GM12891 (cell line): ENCODE results near the gene ABCB8.

Source experiments
- POLR2A ChIP-seq: IDR thresholded peaks from 2 replicates; pipeline ENCODE4 v1.6.1; 2011; ENCODE audit warnings: low read depth, low read length, control low read depth
- POLR2AphosphoS5 ChIP-seq: IDR thresholded peaks from 2 replicates; pipeline ENCODE4 v1.6.1; 2011; ENCODE audit warnings: low read depth, low read length, control low read depth
- SPI1 ChIP-seq: IDR thresholded peaks from 2 replicates; pipeline ENCODE4 v1.6.1; 2011; ENCODE audit warnings: low read depth, low read length, control low read depth
- TAF1 ChIP-seq: IDR thresholded peaks from 2 replicates; pipeline ENCODE4 v1.6.1; 2011; ENCODE audit warnings: low read depth, low read length, control low read depth

DNA sequence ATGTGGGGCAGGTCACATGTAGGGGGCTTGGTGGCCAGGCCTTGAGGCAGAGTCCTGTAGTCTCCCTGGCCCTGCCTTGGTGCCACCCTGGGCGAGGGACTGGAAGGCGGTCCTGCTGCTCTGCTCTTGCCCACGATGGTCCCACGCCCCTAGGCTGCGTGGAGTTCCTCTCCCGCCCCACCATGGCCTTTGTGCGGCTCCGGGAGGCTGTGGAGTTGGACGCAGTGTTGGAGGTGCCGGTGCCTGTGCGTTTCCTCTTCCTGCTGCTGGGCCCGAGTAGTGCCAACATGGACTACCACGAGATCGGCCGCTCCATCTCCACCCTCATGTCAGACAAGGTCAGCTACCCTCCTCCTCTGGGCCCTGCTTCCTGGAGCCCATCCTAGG, 42.3 kb downstream of the ABCB8 start:
- TF ChIP-seq POLR2AphosphoS5, result no peak
- no peak for TF ChIP-seq POLR2A
- no peak for TF ChIP-seq SPI1
- TF ChIP-seq TAF1, result no peak
